Glutamatergic neuron (in vitro differentiated cells): ENCODE measurements around the gene GGCX. TPM values are rescaled to one million over a fixed set of nuclear protein-coding genes. Genes with fewer than 3 reads are reported as not detected.
A peak's percentile ranks its signal among the peaks of the same experiment; 100 is the strongest.

Source experiments
- DNase-seq: peaks from one replicate; pipeline ENCODE4 v3.0.0; 2022
- H3K27ac Mint-ChIP-seq: one replicate; pipeline ENCODE4 v1.8.0; 2020; ENCODE audit warnings: mild to moderate bottlenecking, mixed read lengths, inconsistent platforms; ENCODE audit not compliant: unreplicated experiment
- H3K27me3 Mint-ChIP-seq: one replicate; pipeline ENCODE4 v1.8.0; 2020; ENCODE audit warnings: mild to moderate bottlenecking, moderate library complexity, mixed read lengths, inconsistent platforms; ENCODE audit not compliant: unreplicated experiment
- H3K36me3 Mint-ChIP-seq: one replicate; pipeline ENCODE4 v1.8.0; 2020; ENCODE audit warnings: mild to moderate bottlenecking, mixed read lengths, inconsistent platforms; ENCODE audit not compliant: unreplicated experiment
- H3K4me1 Mint-ChIP-seq: one replicate; pipeline ENCODE4 v1.8.0; 2020; ENCODE audit warnings: mild to moderate bottlenecking, low read depth, mixed read lengths, inconsistent platforms; ENCODE audit not compliant: unreplicated experiment
- H3K4me3 Mint-ChIP-seq: one replicate; pipeline ENCODE4 v1.8.0; 2020; ENCODE audit warnings: mild to moderate bottlenecking, mixed read lengths, inconsistent platforms; ENCODE audit not compliant: unreplicated experiment
- H3K9me3 Mint-ChIP-seq: one replicate; pipeline ENCODE4 v1.8.0; 2020; ENCODE audit warnings: mild to moderate bottlenecking, moderate library complexity, mixed read lengths, inconsistent platforms; ENCODE audit not compliant: unreplicated experiment
- CTCF ChIP-seq: fragments of 200-600 bp; sonication (generic); IDR thresholded peaks from one replicate; pipeline ENCODE4 v1.5.0; 2021; ENCODE audit not compliant: partially characterized antibody, unreplicated experiment
- total RNA-seq: library from RNA; stranded (reverse); fragmentation: NEBNext Ultra II Directional; extraction: Animal tissue kit (Norgen Biotek cat#: 25700); gene quantifications from one replicate; pipeline ENCODE4 v1.2.1, GENCODE V29; 2021; ENCODE audit not compliant: unreplicated experiment

Gene GGCX
- total RNA-seq, 1 donor from 2014 or later = 49.6 TPM

- no peak overlapping the region for H3K27ac Mint-ChIP-seq
- H3K4me1 Mint-ChIP-seq = no peaks in the 10 kb centered on the region
- no peaks in the 10 kb centered on the region for H3K36me3 Mint-ChIP-seq
- TF ChIP-seq CTCF = no peak
- peaks cover 5% of the 10 kb centered on the region for H3K27me3 Mint-ChIP-seq
- DNase-seq = no peak
- H3K4me3 Mint-ChIP-seq = no peak overlapping the region
- H3K9me3 Mint-ChIP-seq = no peaks in the 10 kb centered on the region
Measured at GRCh38 chr2:85511008-85511811, 50.1 kb downstream of the GGCX start.

GRCh38 chr2:85506768-85507181, 54.5 kb downstream of the GGCX start:
- DNase-seq = no peak

GRCh38 chr2:85505551-85506238, 55.6 kb downstream of the GGCX start:
- Mint-ChIP-seq H3K9me3 (no peaks in the 10 kb centered on the region), H3K27ac (peak overlapping the region; percentile 0), H3K4me1 (peaks cover 8% of the 10 kb centered on the region), H3K36me3 (no peaks in the 10 kb centered on the region), H3K27me3 (peaks cover 13% of the 10 kb centered on the region), H3K4me3 (no peak overlapping the region)
- no peak for DNase-seq
- TF ChIP-seq CTCF = no peak

More at GRCh38 chr2:85506768-85507181, 54.5 kb downstream of the GGCX start:
- Mint-ChIP-seq H3K4me3 (no peak overlapping the region), H3K9me3 (no peaks in the 10 kb centered on the region), H3K27me3 (peaks cover 13% of the 10 kb centered on the region), H3K36me3 (no peaks in the 10 kb centered on the region), H3K27ac (no peak overlapping the region), H3K4me1 (peaks cover 8% of the 10 kb centered on the region)
- no peak for TF ChIP-seq CTCF

GRCh38 chr2:85504778-85505261, 56.5 kb downstream of the GGCX start:
- H3K4me1 Mint-ChIP-seq = peaks cover 8% of the 10 kb centered on the region
- peaks cover 13% of the 10 kb centered on the region for H3K27me3 Mint-ChIP-seq
- peak; percentile 54 for DNase-seq
- H3K36me3 Mint-ChIP-seq = no peaks in the 10 kb centered on the region
- no peak overlapping the region for H3K4me3 Mint-ChIP-seq
- no peak for TF ChIP-seq CTCF
- peaks cover 2% of the 10 kb centered on the region for H3K9me3 Mint-ChIP-seq
- peak overlapping the region; percentile 76 for H3K27ac Mint-ChIP-seq
